Esophagus squamous epithelium (tissue), 5 donors: ENCODE results near the gene SPINT1. TPM values are rescaled to one million over a fixed set of nuclear protein-coding genes. Genes with fewer than 3 reads are reported as not detected.
"Not testable (repeated sequence)": the region's sequence is repeated elsewhere in the genome, so short reads cannot be mapped to it uniquely, and the experiment has no call there.

Experiments
- DNase-seq: peaks from one replicate; lab custom pipeline; 2025; lab: John Stamatoyannopoulos, UW
- H3K27ac ChIP-seq, 4 donors: fragments of 200-600 bp; sonication (generic); one replicate each; pipeline ENCODE4 v1.5.1; 2016 to 2019; ENCODE audit warnings: mild to moderate bottlenecking in 1 of 4
- H3K27me3 ChIP-seq, 4 donors: fragments of 200-600 bp; sonication (generic); 1 replicate in 3 of 4; 2 replicates in 1 of 4; pipeline versions ENCODE4 v1.5.1 to v1.6.0; 2017 to 2021; ENCODE audit warnings: antibody characterized with exemption in 1 of 4
- H3K36me3 ChIP-seq, 3 donors: fragments of 200-600 bp; sonication (generic); one replicate each; pipeline ENCODE4 v1.5.1; 2016 to 2019
- H3K4me1 ChIP-seq, 3 donors: fragments of 200-600 bp; sonication (generic); one replicate each; pipeline ENCODE4 v1.5.1; 2017 to 2019
- H3K4me3 ChIP-seq, 4 donors: fragments of 200-600 bp; sonication (generic); 1 replicate in 3 of 4; 2 replicates in 1 of 4; pipeline ENCODE4 v1.5.1; 2016 to 2019; ENCODE audit warnings: mild to moderate bottlenecking in 2 of 4, moderate library complexity in 1 of 4
- H3K9me3 ChIP-seq, 3 donors: fragments of 200-600 bp; sonication (generic); one replicate each; pipeline ENCODE4 v1.5.1; 2016 to 2019
- CTCF ChIP-seq, 6 experiments: fragments of 450-650 bp in 4 of 6; fragments of 200-600 bp in 2 of 6; sonication (generic) in 2 of 6; IDR thresholded peaks; one replicate each; pipeline ENCODE4 v1.5.1; 2016 to 2019; ENCODE audit warnings: antibody characterized with exemption in 6 of 6, mild to moderate bottlenecking in 4 of 6, moderate library complexity in 4 of 6
- POLR2A ChIP-seq, 4 donors: fragments of 450-650 bp; IDR thresholded peaks; one replicate each; pipeline ENCODE4 v1.6.1; 2017; ENCODE audit warnings: antibody characterized with exemption in 4 of 4, mild to moderate bottlenecking in 4 of 4, moderate library complexity in 3 of 4
- WGBS, 2 donors: methylation state at CpG; one replicate each; pipeline ENCODE4 v1.1.5; 2018; 5-methylcytosine and 5-hydroxymethylcytosine counted together
- intact Hi-C: fragments of 100-400 bp; cut with DNase I; formaldehyde crosslinking; loops from one replicate; pipeline ENCODE4 v1.15.0; 2022
- total RNA-seq, 4 donors: library from RNA; depleted of rRNA; stranded (reverse); fragments of >200 nt; gene quantifications; one replicate each; pipeline ENCODE4 v1.1.0, GENCODE V29; 2016
- donor health status: DM: yes; HTN: yes; CAD: no.

The SPINT1 gene
- total RNA-seq, 4 donors from 2014 or later = 168 to 506 (median 215) TPM

- Histone ChIP-seq H3K4me1 (peaks cover 22 to 71% (median 24%) of the 10 kb centered on the region in 3 donors), H3K9me3 (no peaks in the 10 kb centered on the region), H3K36me3 (peaks cover 0 to 47% (median 12%) of the 10 kb centered on the region in 3 donors), H3K27me3 (peaks cover 0 to 10% (median 0%) of the 10 kb centered on the region in 4 donors), H3K27ac (peak overlapping the region; percentile 75 to 86 (median 80)), H3K4me3 (no peak overlapping the region)
- no peak for DNase-seq
- TF ChIP-seq CTCF (IDR thresholded peaks at IDR 0.05) (peak; percentile 87 to 99 (median 98)), POLR2A (IDR thresholded peaks at IDR 0.05) (no peak)
- WGBS, 2 donors = 46 to 57% methylated on average over 8 of the region's 15 CpGs
- intact Hi-C loops = loop anchor here (5.0 kb wide), 1 partner anchor 35 kb away; the partner anchor contains the start of gene VPS18
Measured at GRCh38 chr15:40857601-40858341, 13.9 kb downstream of the SPINT1 start.

GRCh38 chr15:40858706-40859105 lies 14.9 kb downstream of the SPINT1 start:
- Histone ChIP-seq H3K4me1 (peaks cover 28 to 81% (median 31%) of the 10 kb centered on the region in 3 donors), H3K4me3 (no peak overlapping the region), H3K9me3 (no peaks in the 10 kb centered on the region), H3K36me3 (peaks cover 0 to 37% (median 2%) of the 10 kb centered on the region in 3 donors), H3K27ac (peak overlapping the region; percentile 45 to 86 (median 72)), H3K27me3 (peaks cover 0 to 10% (median 0%) of the 10 kb centered on the region in 4 donors)
- WGBS, 2 donors = 61 to 70% methylated on average over 8 to 10 of the region's 10 CpGs
- TF ChIP-seq POLR2A (IDR thresholded peaks at IDR 0.05) (no peak), CTCF (IDR thresholded peaks at IDR 0.05) (no peak)
- intact Hi-C loops = loop anchor here (5.0 kb wide), 1 partner anchor 34 kb away; the partner anchor contains the start of gene VPS18
- no peak for DNase-seq

GRCh38 chr15:40859206-40859851 lies 15.5 kb downstream of the SPINT1 start:
- peaks cover 34 to 87% (median 34%) of the 10 kb centered on the region in 3 donors for H3K4me1 ChIP-seq
- peaks cover 0 to 31% (median 0%) of the 10 kb centered on the region in 3 donors for H3K36me3 ChIP-seq
- DNase-seq = no peak
- H3K4me3 ChIP-seq = no peak overlapping the region
- TF ChIP-seq POLR2A (IDR thresholded peaks at IDR 0.05) (no peak), CTCF (IDR thresholded peaks at IDR 0.05) (peak; percentile 65 to 85 (median 82))
- peaks cover 0 to 10% (median 0%) of the 10 kb centered on the region in 4 donors for H3K27me3 ChIP-seq
- intact Hi-C loops = loop anchor here (5.0 kb wide), 1 partner anchor 33 kb away; the partner anchor contains the start of gene VPS18
- no peaks in the 10 kb centered on the region for H3K9me3 ChIP-seq
- peak overlapping the region; percentile 45 to 86 (median 72) for H3K27ac ChIP-seq
- WGBS, 2 donors = 44 to 55% methylated on average over 9 to 13 of the region's 18 CpGs

GRCh38 chr15:40861147-40861546 lies 17.3 kb downstream of the SPINT1 start:
- Histone ChIP-seq H3K27ac (peak overlapping the region; percentile 76 to 87 (median 81)), H3K36me3 (peaks cover 0 to 13% (median 0%) of the 10 kb centered on the region in 3 donors), H3K4me1 (peaks cover 42 to 98% (median 44%) of the 10 kb centered on the region in 3 donors)
- H3K4me3 ChIP-seq, DNase-seq, H3K27me3 ChIP-seq, H3K9me3 ChIP-seq, intact Hi-C loops: not testable (repeated sequence)
- 73 to 74% methylated on average over 4 of the region's 4 CpGs for WGBS, 2 donors

GRCh38 chr15:40863660-40864270 lies 19.9 kb downstream of the SPINT1 start:
- no peak for TF ChIP-seq POLR2A (IDR thresholded peaks at IDR 0.05)
- TF ChIP-seq CTCF (IDR thresholded peaks at IDR 0.05) = no peak
- Histone ChIP-seq H3K36me3 (no peaks in the 10 kb centered on the region), H3K4me3 (no peak overlapping the region), H3K4me1 (peaks cover 31 to 79% (median 37%) of the 10 kb centered on the region in 3 donors), H3K27ac (peak overlapping the region; percentile 79 to 87 (median 82)), H3K9me3 (no peaks in the 10 kb centered on the region), H3K27me3 (peaks cover 0 to 6% (median 0%) of the 10 kb centered on the region in 4 donors)
- DNase-seq = no peak
- 27 to 67% methylated on average over 1 to 3 of the region's 4 CpGs for WGBS, 2 donors
- intact Hi-C loops = no loop called here
